Endothelial cell of umbilical vein (primary cell): ENCODE results near the gene LRRTM4.

ENCODE experiments used
- GATA2 ChIP-seq: IDR thresholded peaks from 2 replicates; pipeline ENCODE4 v1.7.0; 2011; ENCODE audit warnings: low read depth, mild to moderate bottlenecking, moderate library complexity, mixed read lengths, low read length; ENCODE audit not compliant: insufficient read length, insufficient read depth
- TF ChIP-seq, protein P1 (sequence below), 2 donors: IDR thresholded peaks; 1 replicate in 1 of 2; 2 replicates in 1 of 2; pipeline ENCODE4 v1.5.1; 2011; ENCODE audit warnings: low read length in 2 of 2, mild to moderate bottlenecking in 2 of 2, moderate library complexity in 2 of 2, control low read depth in 1 of 2, inconsistent platforms in 1 of 2, low read depth in 1 of 2; ENCODE audit not compliant: insufficient read depth in 1 of 2; ENCODE audit errors: extremely low read depth in 1 of 2

DNA sequence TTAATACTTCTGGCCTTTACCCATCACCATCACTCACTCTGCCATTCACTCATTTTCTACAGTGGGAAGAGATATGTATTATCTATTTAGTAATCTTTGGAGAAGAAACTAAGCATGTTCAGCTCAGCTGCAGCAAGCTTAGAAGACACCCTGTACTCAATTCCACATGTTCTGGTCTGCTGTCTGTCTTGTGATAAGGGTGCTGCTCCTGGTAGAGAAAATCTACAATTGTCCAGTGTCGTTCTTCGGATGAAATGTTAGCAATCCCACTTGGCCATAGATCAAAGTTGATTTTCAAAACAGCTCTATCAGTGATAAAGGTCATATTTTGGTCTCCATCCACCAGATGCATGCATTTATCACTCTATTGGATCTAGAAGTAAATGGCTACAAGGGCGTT is 337.1 kb downstream of the LRRTM4 start:
- TF ChIP-seq, protein P1, sequence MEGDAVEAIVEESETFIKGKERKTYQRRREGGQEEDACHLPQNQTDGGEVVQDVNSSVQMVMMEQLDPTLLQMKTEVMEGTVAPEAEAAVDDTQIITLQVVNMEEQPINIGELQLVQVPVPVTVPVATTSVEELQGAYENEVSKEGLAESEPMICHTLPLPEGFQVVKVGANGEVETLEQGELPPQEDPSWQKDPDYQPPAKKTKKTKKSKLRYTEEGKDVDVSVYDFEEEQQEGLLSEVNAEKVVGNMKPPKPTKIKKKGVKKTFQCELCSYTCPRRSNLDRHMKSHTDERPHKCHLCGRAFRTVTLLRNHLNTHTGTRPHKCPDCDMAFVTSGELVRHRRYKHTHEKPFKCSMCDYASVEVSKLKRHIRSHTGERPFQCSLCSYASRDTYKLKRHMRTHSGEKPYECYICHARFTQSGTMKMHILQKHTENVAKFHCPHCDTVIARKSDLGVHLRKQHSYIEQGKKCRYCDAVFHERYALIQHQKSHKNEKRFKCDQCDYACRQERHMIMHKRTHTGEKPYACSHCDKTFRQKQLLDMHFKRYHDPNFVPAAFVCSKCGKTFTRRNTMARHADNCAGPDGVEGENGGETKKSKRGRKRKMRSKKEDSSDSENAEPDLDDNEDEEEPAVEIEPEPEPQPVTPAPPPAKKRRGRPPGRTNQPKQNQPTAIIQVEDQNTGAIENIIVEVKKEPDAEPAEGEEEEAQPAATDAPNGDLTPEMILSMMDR (IDR thresholded peaks at IDR 0.05; ENCODE audit: extremely low read depth in 1 of 2, insufficient read depth in 1 of 2, low read depth in 1 of 2, low read length in 2 of 2): no peak
- no peak for TF ChIP-seq GATA2
